ENCODE results near the gene ITGAD. TPM values are rescaled to one million over a fixed set of nuclear protein-coding genes. Genes with fewer than 3 reads are reported as not detected.

ITGAD gene
- total and polyA plus RNA-seq, 2 donors (not counting 3 experiments of a cell fraction or from before 2014, with no cell fraction given) = not detected

DNA sequence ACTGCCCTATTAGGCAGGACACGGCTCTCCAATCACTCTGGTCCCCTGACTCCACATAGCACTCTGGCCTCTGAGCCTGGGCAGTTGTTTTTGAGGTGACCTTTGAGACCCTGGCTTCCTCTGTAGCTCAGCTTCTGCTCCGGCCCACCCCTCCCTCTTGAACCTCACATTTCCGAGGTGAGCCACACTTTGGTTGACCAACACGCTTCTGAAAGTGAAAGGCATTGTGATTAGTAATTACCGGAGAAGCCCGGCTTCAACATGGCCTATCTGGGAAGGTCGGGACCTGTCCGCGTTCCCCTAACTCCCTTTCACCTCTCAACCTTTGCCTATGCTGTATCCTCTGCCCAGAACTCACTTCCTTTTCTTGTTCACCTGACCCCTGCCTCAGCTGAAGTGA lies 48.4 kb upstream of the ITGAD start:
- Histone ChIP-seq H3K9me1 (replicated peaks; ENCODE audit: control insufficient read depth, extremely low read depth, insufficient read depth, low read length) (no peaks in the 10 kb centered on the region), H2AFZ (ENCODE audit: low read depth, low read length) (no peak overlapping the region), H3K4me2 (ENCODE audit: insufficient read depth, low read length) (no peak overlapping the region), H3K9me3 (replicated peaks; ENCODE audit: control insufficient read depth, insufficient read depth, low read length) (no peaks in the 10 kb centered on the region), H3K27ac (ENCODE audit: insufficient read depth, low read depth, low read length) (no peak overlapping the region), H3K9ac (replicated peaks; ENCODE audit: extremely low read depth, insufficient read depth, low read length) (no peak overlapping the region), H3K4me3 (replicated peaks in 1 of 3; ENCODE audit: insufficient read depth in 1 of 3, low read depth in 1 of 3, low read length in 3 of 3) (no peak overlapping the region), H3K4me1 (ENCODE audit: control insufficient read depth, extremely low read depth, insufficient read depth, low read length) (no peaks in the 10 kb centered on the region), H4K20me1 (replicated peaks; ENCODE audit: control insufficient read depth, extremely low read depth, insufficient read depth, low read length) (no peaks in the 10 kb centered on the region), H3K27me3 (ENCODE audit: control insufficient read depth in 2 of 2, insufficient read depth in 2 of 2, low read length in 2 of 2) (no peaks in the 10 kb centered on the region), H3K79me2 (ENCODE audit: control insufficient read depth, insufficient read depth, low read length) (no peaks in the 10 kb centered on the region), H3K36me3 (ENCODE audit: control insufficient read depth in 2 of 2, extremely low read depth in 1 of 2, insufficient read depth in 2 of 2, low read length in 2 of 2) (no peaks in the 10 kb centered on the region)
- TF ChIP-seq EZH2 (IDR thresholded peaks at IDR 0.05; ENCODE audit: borderline replicate concordance, low read depth, low read length, severe bottlenecking) = no peak
- TF ChIP-seq POLR2AphosphoS5 (IDR thresholded peaks at IDR 0.05; ENCODE audit: insufficient read depth, low read depth, low read length) = no peak
- ChIA-PET POLR2A (no interaction called here), CTCF (no interaction called here)
- intact Hi-C loops (cut with micrococcal nuclease) = no loop called here
- no peak for FAIRE-seq
- no peak for DNase-seq (ENCODE audit: low read depth, low spot score)
- no TSS peak for BruUV-seq (replicated peaks)
- dilution Hi-C loops (cut with MboI; ENCODE audit: extremely low pct_ligation_motif_present, low sequenced_read_pairs) = no loop called here

DNA sequence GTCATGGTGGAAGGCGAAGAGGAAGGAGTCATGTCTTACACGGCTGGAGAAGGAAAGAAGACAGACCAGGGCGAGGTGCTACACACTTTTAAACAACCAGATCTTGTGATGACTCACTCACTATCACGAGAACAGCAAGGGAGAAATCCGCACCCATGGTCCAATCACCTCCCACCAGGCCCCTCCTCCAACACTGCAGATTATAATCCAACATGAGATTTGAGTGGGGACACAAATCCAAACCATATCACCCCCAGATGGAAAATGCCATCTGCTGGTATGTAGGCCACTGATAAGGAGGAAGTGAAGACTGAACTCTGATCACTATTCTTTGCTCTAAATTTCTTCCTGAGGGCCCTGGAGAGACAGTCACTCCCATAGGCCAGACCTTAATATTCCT lies 45.7 kb upstream of the ITGAD start:
- no TSS peak for BruUV-seq (replicated peaks)
- intact Hi-C loops (cut with micrococcal nuclease) (no loop called here), dilution Hi-C loops (cut with MboI; ENCODE audit: extremely low pct_ligation_motif_present, low sequenced_read_pairs) (no loop called here)
- FAIRE-seq (no peak), DNase-seq (ENCODE audit: low read depth, low spot score) (no peak)
- no peak overlapping the region for H3K9ac ChIP-seq (replicated peaks; ENCODE audit: extremely low read depth, insufficient read depth, low read length)
- H3K79me2 ChIP-seq (ENCODE audit: control insufficient read depth, insufficient read depth, low read length) = no peaks in the 10 kb centered on the region
- H3K27ac ChIP-seq (ENCODE audit: insufficient read depth, low read depth, low read length) = no peak overlapping the region
- no peaks in the 10 kb centered on the region for H3K9me3 ChIP-seq (replicated peaks; ENCODE audit: control insufficient read depth, insufficient read depth, low read length)
- H3K27me3 ChIP-seq (ENCODE audit: control insufficient read depth in 2 of 2, insufficient read depth in 2 of 2, low read length in 2 of 2) = no peaks in the 10 kb centered on the region
- H3K9me1 ChIP-seq (replicated peaks; ENCODE audit: control insufficient read depth, extremely low read depth, insufficient read depth, low read length) = no peaks in the 10 kb centered on the region
- CTCF ChIA-PET = no interaction called here
- H2AFZ ChIP-seq (ENCODE audit: low read depth, low read length) = no peak overlapping the region
- no peak overlapping the region for H3K4me2 ChIP-seq (ENCODE audit: insufficient read depth, low read length)
- TF ChIP-seq GATA2 (IDR thresholded peaks at IDR 0.05; ENCODE audit: insufficient read depth, insufficient read length, low read depth, low read length) (no peak), JUN (IDR thresholded peaks at IDR 0.05; ENCODE audit: borderline replicate concordance, insufficient read depth, insufficient read length, low read depth) (no peak), MYC (IDR thresholded peaks at IDR 0.05; ENCODE audit: low read depth, low read length) (no peak)
- TF ChIP-seq, protein P1, sequence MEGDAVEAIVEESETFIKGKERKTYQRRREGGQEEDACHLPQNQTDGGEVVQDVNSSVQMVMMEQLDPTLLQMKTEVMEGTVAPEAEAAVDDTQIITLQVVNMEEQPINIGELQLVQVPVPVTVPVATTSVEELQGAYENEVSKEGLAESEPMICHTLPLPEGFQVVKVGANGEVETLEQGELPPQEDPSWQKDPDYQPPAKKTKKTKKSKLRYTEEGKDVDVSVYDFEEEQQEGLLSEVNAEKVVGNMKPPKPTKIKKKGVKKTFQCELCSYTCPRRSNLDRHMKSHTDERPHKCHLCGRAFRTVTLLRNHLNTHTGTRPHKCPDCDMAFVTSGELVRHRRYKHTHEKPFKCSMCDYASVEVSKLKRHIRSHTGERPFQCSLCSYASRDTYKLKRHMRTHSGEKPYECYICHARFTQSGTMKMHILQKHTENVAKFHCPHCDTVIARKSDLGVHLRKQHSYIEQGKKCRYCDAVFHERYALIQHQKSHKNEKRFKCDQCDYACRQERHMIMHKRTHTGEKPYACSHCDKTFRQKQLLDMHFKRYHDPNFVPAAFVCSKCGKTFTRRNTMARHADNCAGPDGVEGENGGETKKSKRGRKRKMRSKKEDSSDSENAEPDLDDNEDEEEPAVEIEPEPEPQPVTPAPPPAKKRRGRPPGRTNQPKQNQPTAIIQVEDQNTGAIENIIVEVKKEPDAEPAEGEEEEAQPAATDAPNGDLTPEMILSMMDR (IDR thresholded peaks at IDR 0.05; ENCODE audit: extremely low read depth in 1 of 2, insufficient read depth in 1 of 2, low read depth in 1 of 2, low read length in 2 of 2) = no peak
- POLR2A ChIA-PET = no interaction called here
- no peak overlapping the region for H3K4me3 ChIP-seq (replicated peaks in 1 of 3; ENCODE audit: insufficient read depth in 1 of 3, low read depth in 1 of 3, low read length in 3 of 3)
- H3K36me3 ChIP-seq (ENCODE audit: control insufficient read depth in 2 of 2, extremely low read depth in 1 of 2, insufficient read depth in 2 of 2, low read length in 2 of 2) = no peaks in the 10 kb centered on the region
- H3K4me1 ChIP-seq (ENCODE audit: control insufficient read depth, extremely low read depth, insufficient read depth, low read length) = no peaks in the 10 kb centered on the region
- no peaks in the 10 kb centered on the region for H4K20me1 ChIP-seq (replicated peaks; ENCODE audit: control insufficient read depth, extremely low read depth, insufficient read depth, low read length)

Data from endothelial cell of umbilical vein (primary cell).